KMS-11 (cell line): ENCODE data around the gene MEGF6.

Experiments
- H2AFZ ChIP-seq: fragments of 200-600 bp; sonication (generic); 2 replicates; pipeline ENCODE4 v1.6.1; 2016; ENCODE audit warnings: antibody characterized with exemption, mixed run types, low read depth
- H3K27ac ChIP-seq: fragments of 200-600 bp; sonication (generic); 2 replicates; pipeline ENCODE4 v1.6.1; 2016; ENCODE audit warnings: mild to moderate bottlenecking, mixed run types
- H3K27me3 ChIP-seq: fragments of 200-600 bp; sonication (generic); 2 replicates; pipeline ENCODE4 v1.6.1; 2017; ENCODE audit warnings: mild to moderate bottlenecking, low read depth, mixed run types, moderate library complexity; ENCODE audit not compliant: insufficient read depth
- H3K36me3 ChIP-seq: fragments of 200-600 bp; sonication (generic); 2 replicates; pipeline ENCODE4 v1.6.1; 2017; ENCODE audit warnings: mild to moderate bottlenecking, mixed run types; ENCODE audit not compliant: insufficient read depth
- H3K4me1 ChIP-seq: fragments of 200-600 bp; sonication (generic); 2 replicates; pipeline ENCODE4 v1.6.1; 2016; ENCODE audit warnings: mild to moderate bottlenecking, low read depth, mixed run types; ENCODE audit not compliant: poor library complexity, severe bottlenecking
- H3K4me2 ChIP-seq: fragments of 200-600 bp; sonication (generic); 2 replicates; pipeline ENCODE4 v1.7.0; 2016; ENCODE audit warnings: mild to moderate bottlenecking, mixed run types
- H3K4me3 ChIP-seq: fragments of 200-600 bp; sonication (generic); IDR thresholded peaks from 2 replicates; pipeline ENCODE4 v1.6.1; 2017; ENCODE audit warnings: low read depth, low read length, mixed read lengths; ENCODE audit not compliant: insufficient read depth
- H3K79me2 ChIP-seq: fragments of 200-600 bp; sonication (generic); 2 replicates; pipeline ENCODE4 v1.6.1; 2016; ENCODE audit warnings: low read depth, mixed run types; ENCODE audit not compliant: insufficient read depth
- H3K9ac ChIP-seq: fragments of 200-600 bp; sonication (generic); 2 replicates; pipeline ENCODE4 v1.6.1; 2016; ENCODE audit warnings: mild to moderate bottlenecking, mixed run types
- H4K20me1 ChIP-seq: fragments of 200-600 bp; sonication (generic); 2 replicates; pipeline ENCODE4 v1.6.1; 2016; ENCODE audit warnings: mild to moderate bottlenecking, mixed run types; ENCODE audit not compliant: insufficient read depth
- TF ChIP-seq, protein P1 (sequence below): fragments of 200-600 bp; sonication (generic); conservative IDR thresholded peaks from 2 replicates; pipeline ENCODE4 v1.6.1; 2017; ENCODE audit warnings: low read depth, mild to moderate bottlenecking, antibody characterized with exemption, low read length, moderate library complexity, mixed read lengths

Gene MEGF6

DNA sequence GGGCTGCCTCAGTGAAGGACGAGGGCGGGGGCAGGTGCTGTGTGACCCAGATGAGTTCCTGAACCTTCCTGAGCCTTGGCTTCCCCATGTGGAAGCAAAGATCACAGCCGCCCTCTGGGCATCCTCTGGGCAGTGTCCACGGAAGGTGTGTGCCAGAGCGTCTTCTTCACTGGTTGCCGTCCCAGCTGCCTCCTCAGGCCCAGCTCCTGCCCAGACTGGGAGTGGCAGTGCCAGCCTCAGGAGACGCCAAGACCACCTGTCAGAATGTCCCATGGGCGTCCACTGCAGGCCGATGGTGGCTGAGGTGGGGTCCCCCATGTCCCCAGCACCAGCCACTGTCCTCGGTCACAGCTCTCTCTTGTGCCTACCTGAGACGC lies 146.7 kb downstream of the MEGF6 start:
- H4K20me1 ChIP-seq = no peaks in the 10 kb centered on the region
- no peaks in the 10 kb centered on the region for H3K4me1 ChIP-seq
- H3K4me2 ChIP-seq = no peak overlapping the region
- TF ChIP-seq, protein P1, sequence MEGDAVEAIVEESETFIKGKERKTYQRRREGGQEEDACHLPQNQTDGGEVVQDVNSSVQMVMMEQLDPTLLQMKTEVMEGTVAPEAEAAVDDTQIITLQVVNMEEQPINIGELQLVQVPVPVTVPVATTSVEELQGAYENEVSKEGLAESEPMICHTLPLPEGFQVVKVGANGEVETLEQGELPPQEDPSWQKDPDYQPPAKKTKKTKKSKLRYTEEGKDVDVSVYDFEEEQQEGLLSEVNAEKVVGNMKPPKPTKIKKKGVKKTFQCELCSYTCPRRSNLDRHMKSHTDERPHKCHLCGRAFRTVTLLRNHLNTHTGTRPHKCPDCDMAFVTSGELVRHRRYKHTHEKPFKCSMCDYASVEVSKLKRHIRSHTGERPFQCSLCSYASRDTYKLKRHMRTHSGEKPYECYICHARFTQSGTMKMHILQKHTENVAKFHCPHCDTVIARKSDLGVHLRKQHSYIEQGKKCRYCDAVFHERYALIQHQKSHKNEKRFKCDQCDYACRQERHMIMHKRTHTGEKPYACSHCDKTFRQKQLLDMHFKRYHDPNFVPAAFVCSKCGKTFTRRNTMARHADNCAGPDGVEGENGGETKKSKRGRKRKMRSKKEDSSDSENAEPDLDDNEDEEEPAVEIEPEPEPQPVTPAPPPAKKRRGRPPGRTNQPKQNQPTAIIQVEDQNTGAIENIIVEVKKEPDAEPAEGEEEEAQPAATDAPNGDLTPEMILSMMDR = no peak
- H3K36me3 ChIP-seq = no peaks in the 10 kb centered on the region
- no peak overlapping the region for H3K4me3 ChIP-seq
- H3K79me2 ChIP-seq = no peaks in the 10 kb centered on the region
- peaks cover 93% of the 10 kb centered on the region for H3K27me3 ChIP-seq
- H3K27ac ChIP-seq = no peak overlapping the region
- no peak overlapping the region for H3K9ac ChIP-seq
- no peak overlapping the region for H2AFZ ChIP-seq

DNA sequence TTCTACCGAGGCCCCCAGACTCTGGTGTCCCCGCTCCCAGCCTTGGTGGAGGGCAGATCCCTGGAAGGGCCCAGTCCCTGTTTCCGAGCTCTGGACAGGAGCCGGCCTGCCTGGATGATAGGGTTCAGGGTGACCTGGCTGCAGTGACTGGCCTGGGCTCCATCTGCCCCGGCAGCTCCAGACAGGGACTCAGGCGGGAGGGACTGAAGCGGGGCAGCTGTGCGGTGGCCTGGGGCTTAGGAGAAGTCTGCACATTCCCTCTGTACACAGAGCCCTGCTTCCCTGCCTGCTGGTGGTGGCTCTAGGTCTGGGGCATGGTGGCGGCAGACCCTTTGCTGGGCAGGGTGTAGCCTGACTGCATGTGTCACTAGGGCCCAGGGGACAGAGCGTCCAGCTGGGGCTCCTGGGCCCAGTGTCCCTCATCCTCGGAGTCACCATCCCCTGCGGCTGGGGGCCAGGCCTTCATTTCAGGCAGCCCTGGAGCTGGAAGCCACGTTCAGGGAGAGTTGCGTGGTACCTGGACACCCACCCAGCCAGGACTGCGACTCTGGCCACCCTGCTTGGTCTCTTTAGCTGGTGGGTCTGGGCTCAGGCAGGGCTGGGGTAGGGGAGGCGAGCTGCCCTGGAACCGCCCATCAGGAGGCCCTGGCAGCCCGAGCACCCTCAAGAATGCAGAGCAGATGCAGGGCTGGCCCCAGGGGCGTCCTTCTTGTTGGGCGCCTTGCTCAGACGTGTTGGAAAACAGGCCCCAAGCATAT lies 147.2 kb downstream of the MEGF6 start:
- H3K4me2 ChIP-seq = no peak overlapping the region
- no peaks in the 10 kb centered on the region for H4K20me1 ChIP-seq
- H3K4me1 ChIP-seq = no peaks in the 10 kb centered on the region
- TF ChIP-seq, protein P1 = no peak
- peaks cover 95% of the 10 kb centered on the region for H3K27me3 ChIP-seq
- no peak overlapping the region for H2AFZ ChIP-seq
- H3K36me3 ChIP-seq = no peaks in the 10 kb centered on the region
- H3K79me2 ChIP-seq = no peaks in the 10 kb centered on the region
- no peak overlapping the region for H3K27ac ChIP-seq
- no peak overlapping the region for H3K9ac ChIP-seq
- H3K4me3 ChIP-seq = no peak overlapping the region

DNA sequence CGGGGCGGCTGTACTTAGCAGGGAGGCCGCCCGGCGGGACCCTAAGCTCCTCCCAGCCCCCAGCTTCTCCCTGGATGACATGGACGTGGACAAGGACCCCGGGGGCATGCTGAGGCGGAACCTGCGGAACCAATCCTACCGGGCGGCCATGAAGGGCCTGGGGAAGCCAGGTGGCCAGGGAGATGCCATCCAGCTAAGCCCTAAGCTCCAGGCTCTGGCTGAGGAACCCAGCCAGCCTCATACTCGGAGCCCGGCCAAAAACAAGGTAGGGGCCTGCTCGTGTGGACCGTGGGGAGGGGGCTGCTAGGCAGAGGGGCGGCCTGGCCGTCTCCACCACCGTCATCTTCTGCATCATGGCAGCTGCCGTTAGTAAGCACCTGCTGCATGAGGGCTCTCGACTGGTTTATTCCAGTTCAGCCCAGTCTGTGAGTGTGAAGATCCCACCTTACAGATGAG lies 147.9 kb downstream of the MEGF6 start:
- TF ChIP-seq, protein P1 = no peak
- no peak overlapping the region for H3K4me3 ChIP-seq
- H3K36me3 ChIP-seq = no peaks in the 10 kb centered on the region
- H3K27me3 ChIP-seq = peaks cover 95% of the 10 kb centered on the region
- H3K4me2 ChIP-seq = no peak overlapping the region
- no peak overlapping the region for H3K27ac ChIP-seq
- no peak overlapping the region for H3K9ac ChIP-seq
- no peaks in the 10 kb centered on the region for H4K20me1 ChIP-seq
- H2AFZ ChIP-seq = no peak overlapping the region
- H3K79me2 ChIP-seq = no peaks in the 10 kb centered on the region
- H3K4me1 ChIP-seq = no peaks in the 10 kb centered on the region

DNA sequence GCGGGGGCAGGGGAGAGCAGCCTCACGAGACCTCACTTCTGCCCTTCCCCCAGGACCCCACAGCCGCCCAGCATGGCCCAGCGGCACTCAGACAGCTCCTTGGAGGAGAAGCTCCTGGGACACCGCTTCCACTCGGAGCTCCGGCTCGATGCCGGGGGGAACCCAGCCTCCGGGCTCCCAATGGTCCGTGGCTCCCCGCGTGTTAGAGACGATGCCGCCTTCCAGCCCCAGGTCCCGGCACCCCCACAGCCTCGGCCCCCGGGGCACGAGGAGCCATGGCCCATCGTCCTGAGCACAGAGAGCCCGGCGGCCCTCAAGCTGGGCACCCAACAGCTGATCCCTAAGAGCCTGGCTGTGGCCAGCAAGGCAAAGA lies 148.3 kb downstream of the MEGF6 start:
- peaks cover 95% of the 10 kb centered on the region for H3K27me3 ChIP-seq
- H3K4me3 ChIP-seq = no peak overlapping the region
- no peaks in the 10 kb centered on the region for H3K36me3 ChIP-seq
- no peaks in the 10 kb centered on the region for H4K20me1 ChIP-seq
- no peak overlapping the region for H2AFZ ChIP-seq
- TF ChIP-seq, protein P1 = no peak
- no peak overlapping the region for H3K9ac ChIP-seq
- no peaks in the 10 kb centered on the region for H3K79me2 ChIP-seq
- no peaks in the 10 kb centered on the region for H3K4me1 ChIP-seq
- no peak overlapping the region for H3K4me2 ChIP-seq
- H3K27ac ChIP-seq = no peak overlapping the region
